Measurements from ENCODE around the gene KCNK18.

The KCNK18 gene

DNA sequence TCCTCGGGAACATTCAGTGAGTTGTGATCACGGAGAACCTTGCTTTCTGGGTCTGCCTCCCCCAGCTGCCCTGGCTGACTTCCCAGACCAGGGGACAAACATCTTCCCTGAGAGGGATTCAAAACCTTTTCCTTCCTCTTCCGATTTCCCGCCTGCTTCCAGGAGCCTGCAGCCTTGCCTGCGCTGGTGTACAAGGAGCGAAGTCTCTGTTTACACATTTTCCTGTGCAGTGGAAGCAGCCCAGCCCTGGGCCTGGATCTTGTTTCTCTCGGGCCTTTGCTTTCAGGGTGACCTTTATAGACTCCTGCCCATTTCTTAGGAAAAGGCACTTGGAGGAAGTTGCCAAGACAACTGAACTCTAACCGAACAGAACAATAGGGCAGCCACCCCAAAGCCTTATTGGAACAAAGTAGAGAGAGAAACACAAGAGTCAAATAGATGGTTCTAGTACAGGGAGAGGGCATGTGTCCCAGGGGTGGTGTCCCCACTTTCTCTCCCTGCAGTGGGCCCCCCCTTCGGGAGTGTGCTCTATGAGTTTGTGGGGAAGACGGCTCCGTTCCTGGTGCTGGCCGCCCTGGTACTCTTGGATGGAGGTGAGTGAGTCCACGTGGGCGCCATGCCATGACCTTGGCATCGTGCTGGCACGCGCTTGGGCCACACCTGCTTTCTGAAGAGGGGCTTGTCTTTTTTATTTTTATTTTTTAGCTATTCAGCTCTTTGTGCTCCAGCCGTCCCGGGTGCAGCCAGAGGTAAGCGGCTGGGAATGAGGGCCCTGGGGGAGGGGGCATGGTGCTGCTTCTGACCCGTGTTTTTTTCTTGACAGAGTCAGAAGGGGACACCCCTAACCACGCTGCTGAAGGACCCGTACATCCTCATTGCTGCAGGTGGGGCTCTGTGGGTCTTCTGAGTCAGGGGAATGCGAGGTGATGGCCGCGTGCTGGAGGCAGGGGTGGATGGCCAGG lies 57.8 kb downstream of the KCNK18 start:
- no peak for DNase-seq (ENCODE audit: low read depth)

DNA sequence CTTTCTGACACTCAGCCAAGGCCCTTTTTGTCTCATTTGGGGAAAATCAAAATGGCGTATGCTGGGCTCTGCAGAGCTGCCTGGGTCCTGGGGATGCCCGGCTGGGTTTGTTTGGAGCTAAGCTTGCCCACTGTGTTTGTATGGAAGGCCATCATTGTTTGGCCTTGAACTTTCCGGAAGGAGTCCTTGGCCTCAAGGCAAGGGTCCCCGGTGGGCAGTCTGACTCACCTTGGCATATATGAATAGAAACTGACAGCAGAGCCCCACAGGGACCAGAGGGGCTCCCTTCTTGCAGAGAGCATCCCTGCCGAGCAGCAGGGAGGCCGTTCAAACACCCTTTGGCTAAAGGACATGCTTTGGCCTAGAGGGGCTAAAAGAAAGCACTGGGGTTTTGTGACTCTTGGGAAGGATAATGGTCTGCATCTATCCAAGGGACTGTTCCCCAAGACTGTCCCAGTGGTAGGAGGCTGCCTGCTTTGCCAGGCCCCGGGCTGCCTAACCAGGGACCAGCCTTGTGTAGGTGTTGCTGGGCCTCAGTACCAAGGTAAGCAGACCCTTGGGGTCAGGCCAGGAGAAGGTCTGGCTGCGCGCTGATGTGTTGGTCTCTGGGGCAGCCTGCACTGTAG lies 58.7 kb downstream of the KCNK18 start:
- no peak for DNase-seq (ENCODE audit: low read depth)

DNA sequence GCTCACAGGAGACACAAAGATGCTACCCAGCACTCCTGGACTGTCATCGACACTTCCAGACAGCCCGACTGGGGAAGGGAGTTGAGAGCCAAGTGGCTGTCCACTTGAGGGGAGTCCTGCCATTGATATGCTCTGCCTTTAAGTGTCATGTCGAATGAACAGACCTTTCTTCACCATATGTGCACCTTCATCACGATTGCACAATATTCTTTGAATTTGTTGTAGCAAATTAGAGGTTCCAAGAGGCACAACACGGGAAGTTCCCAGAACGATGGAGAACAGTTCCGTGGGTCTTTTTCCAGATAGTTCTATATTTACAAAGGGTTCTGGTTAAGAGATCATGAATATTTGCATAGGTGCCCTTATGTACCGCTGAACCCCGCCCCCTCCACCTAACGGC lies 59.6 kb downstream of the KCNK18 start:
- DNase-seq (ENCODE audit: low read depth) = no peak

DNA sequence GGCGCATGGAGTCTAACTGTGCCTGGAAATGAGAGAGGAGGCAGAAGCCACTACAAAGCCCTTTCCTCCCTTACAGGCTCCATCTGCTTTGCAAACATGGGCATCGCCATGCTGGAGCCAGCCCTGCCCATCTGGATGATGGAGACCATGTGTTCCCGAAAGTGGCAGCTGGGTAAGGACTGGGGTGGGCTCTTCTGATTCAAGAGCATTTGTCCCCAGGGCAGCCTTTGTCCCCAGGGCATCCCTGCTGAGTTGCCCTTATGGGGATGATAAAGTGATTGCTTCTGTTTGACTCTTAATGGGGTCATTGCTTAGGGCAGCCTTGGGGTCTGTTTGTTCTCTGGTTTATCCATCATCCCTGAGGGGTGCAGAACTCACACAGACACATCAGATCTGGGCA lies 60.4 kb downstream of the KCNK18 start:
- DNase-seq (ENCODE audit: low read depth) = no peak

DNA sequence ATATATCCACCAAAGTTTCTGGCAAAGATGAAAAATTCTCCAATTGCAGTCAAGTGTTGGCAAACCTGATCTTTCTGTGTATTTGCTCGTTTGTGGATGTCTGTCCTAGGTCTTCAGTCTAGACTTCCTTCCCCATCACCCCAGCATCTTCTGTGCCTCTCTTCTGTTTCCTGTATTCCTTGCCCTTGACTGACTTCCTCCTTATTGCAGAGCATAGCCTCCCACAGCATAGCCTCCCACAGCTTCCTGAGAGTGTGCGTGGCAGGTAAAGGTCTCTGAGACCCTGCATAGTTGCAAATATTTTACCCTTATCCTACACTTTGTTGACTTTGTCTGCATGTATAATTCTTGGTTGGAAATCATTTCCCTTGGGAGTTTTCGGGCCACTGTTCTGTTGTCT lies 62.0 kb downstream of the KCNK18 start:
- no peak for DNase-seq (ENCODE audit: low read depth)

Measured in iris pigment epithelial cell (primary cell).